HEK293 (cell line): ENCODE data around the gene WDR74.

Experiments
- CTCF ChIA-PET: fragments of 350-600 bp; formaldehyde crosslinking; extraction: SDS; loops from one replicate; lab custom pipeline; 2021; ENCODE audit warnings: antibody characterized with exemption; lab: Yijun Ruan, JAX
- POLR2A ChIA-PET: fragments of 300-600 bp; formaldehyde crosslinking; extraction: SDS; loops from one replicate; lab custom pipeline; 2020; ENCODE audit warnings: antibody characterized with exemption, inconsistent platforms; lab: Yijun Ruan, JAX
- H3K27ac ChIP-seq: fragments of 200-500 bp; sonication (Bioruptor generic); 2 replicates; pipeline ENCODE4 v1.5.1; 2014; ENCODE audit warnings: low read depth, low read length, control low read depth, inconsistent platforms; ENCODE audit errors: extremely low read depth
- H3K36me3 ChIP-seq, 2 experiments: fragments of 200-500 bp in 1 of 2; sonication (Bioruptor generic) in 1 of 2; 1 replicate in 1 of 2; 2 replicates in 1 of 2; pipeline ENCODE4 v1.5.1; 2014 to 2017; ENCODE audit warnings: inconsistent platforms in 2 of 2, low read length in 2 of 2; ENCODE audit not compliant: control insufficient read depth in 2 of 2, insufficient read depth in 1 of 2
- H3K4me1 ChIP-seq: fragments of 200-500 bp; sonication (Bioruptor generic); 2 replicates; pipeline ENCODE4 v1.5.1; 2014; ENCODE audit warnings: mild to moderate bottlenecking, low read length, inconsistent platforms; ENCODE audit not compliant: control insufficient read depth, insufficient read depth
- H3K4me3 ChIP-seq: 2 replicates; pipeline ENCODE4 v1.5.1; 2011; ENCODE audit warnings: low read depth, mild to moderate bottlenecking, control low read depth, low read length, moderate library complexity
- H3K9me3 ChIP-seq: fragments of 200-500 bp; sonication (Bioruptor generic); 2 replicates; pipeline ENCODE4 v1.5.1; 2014; ENCODE audit warnings: low read depth, low read length, inconsistent platforms; ENCODE audit not compliant: control insufficient read depth, insufficient read depth
- GLIS1 ChIP-seq: fragments of 450-650 bp; formaldehyde crosslinking; IDR thresholded peaks from 2 replicates; pipeline ENCODE4 v1.5.1; 2016; ENCODE audit warnings: missing biosample characterization, missing genetic modification characterization
- HIC1 ChIP-seq: fragments of 450-650 bp; formaldehyde crosslinking; IDR thresholded peaks from 2 replicates; pipeline ENCODE4 v1.5.1; 2016; ENCODE audit warnings: missing biosample characterization, missing genetic modification characterization
- KLF1 ChIP-seq: fragments of 450-650 bp; formaldehyde crosslinking; IDR thresholded peaks from 2 replicates; pipeline ENCODE4 v1.5.1; 2016; ENCODE audit warnings: missing biosample characterization, missing genetic modification characterization
- PATZ1 ChIP-seq: fragments of 450-650 bp; formaldehyde crosslinking; IDR thresholded peaks from 2 replicates; pipeline ENCODE4 v1.5.1; 2016; ENCODE audit warnings: missing biosample characterization, missing genetic modification characterization
- REPIN1 ChIP-seq: fragments of 450-650 bp; formaldehyde crosslinking; IDR thresholded peaks from 2 replicates; pipeline ENCODE4 v1.5.1; 2017; ENCODE audit warnings: missing biosample characterization, missing genetic modification characterization, low read depth
- SCRT2 ChIP-seq: fragments of 450-650 bp; formaldehyde crosslinking; IDR thresholded peaks from 2 replicates; pipeline ENCODE4 v1.5.1; 2016; ENCODE audit warnings: missing biosample characterization, missing genetic modification characterization
- YY1 ChIP-seq: fragments of 450-650 bp; formaldehyde crosslinking; IDR thresholded peaks from 2 replicates; pipeline ENCODE4 v1.5.1; 2018; ENCODE audit warnings: missing biosample characterization, missing genetic modification characterization
- ZFHX2 ChIP-seq: fragments of 450-650 bp; formaldehyde crosslinking; conservative IDR thresholded peaks from 2 replicates; pipeline ENCODE4 v1.5.1; 2016; ENCODE audit warnings: missing biosample characterization, missing genetic modification characterization
- ZFP69B ChIP-seq: fragments of 450-650 bp; formaldehyde crosslinking; IDR thresholded peaks from 2 replicates; pipeline ENCODE4 v1.5.1; 2016; ENCODE audit warnings: missing biosample characterization, missing genetic modification characterization
- ZNF211 ChIP-seq: fragments of 450-650 bp; formaldehyde crosslinking; IDR thresholded peaks from 2 replicates; pipeline ENCODE4 v1.5.1; 2016; ENCODE audit warnings: low read depth, missing biosample characterization, missing genetic modification characterization
- ZNF341 ChIP-seq: fragments of 450-650 bp; formaldehyde crosslinking; IDR thresholded peaks from 2 replicates; pipeline ENCODE4; 2016; ENCODE audit warnings: low read depth, missing biosample characterization, missing genetic modification characterization
- ZNF362 ChIP-seq: fragments of 450-650 bp; formaldehyde crosslinking; IDR thresholded peaks from 2 replicates; pipeline ENCODE4 v1.5.1; 2016; ENCODE audit warnings: missing biosample characterization, missing genetic modification characterization
- ZNF449 ChIP-seq: fragments of 450-650 bp; formaldehyde crosslinking; IDR thresholded peaks from 2 replicates; pipeline ENCODE4 v1.5.1; 2017; ENCODE audit warnings: missing biosample characterization, mild to moderate bottlenecking, missing genetic modification characterization, moderate library complexity
- ZNF501 ChIP-seq: fragments of 450-650 bp; formaldehyde crosslinking; IDR thresholded peaks from 2 replicates; pipeline ENCODE4 v1.5.1; 2016; ENCODE audit warnings: missing biosample characterization, missing genetic modification characterization
- ZNF561 ChIP-seq: fragments of 450-650 bp; IDR thresholded peaks from 2 replicates; pipeline ENCODE4 v1.5.1; 2018; ENCODE audit warnings: missing biosample characterization, missing genetic modification characterization, borderline replicate concordance
- ZNF600 ChIP-seq: fragments of 450-650 bp; formaldehyde crosslinking; IDR thresholded peaks from 2 replicates; pipeline ENCODE4 v1.5.1; 2016; ENCODE audit warnings: missing biosample characterization, missing genetic modification characterization
- ZXDB ChIP-seq: fragments of 450-650 bp; formaldehyde crosslinking; IDR thresholded peaks from 2 replicates; pipeline ENCODE4 v1.5.1; 2016; ENCODE audit warnings: missing biosample characterization, missing genetic modification characterization
- TF ChIP-seq, protein P1 (sequence below): fragments of 450-650 bp; formaldehyde crosslinking; IDR thresholded peaks from 2 replicates; pipeline ENCODE4 v1.5.1; 2016; ENCODE audit warnings: missing biosample characterization, missing genetic modification characterization

The WDR74 gene

GRCh38 chr11:62858201-62858600 is 18.8 kb upstream of the WDR74 start:
- TF ChIP-seq ZNF449 (tag by site-specific recombination) (no peak), SCRT2 (tag by site-specific recombination) (peak; percentile 47; the same call in 1 of the 2 replicates), KLF1 (peak; percentile 76), GLIS1 (tag by site-specific recombination) (peak; percentile 55; the same call in 1 of the 2 replicates)
- Histone ChIP-seq H3K27ac (no peak overlapping the region), H3K36me3 (peaks cover 3 to 29% of the 10 kb centered on the region in 2 experiments; a peak in 1 of 3 replicates), H3K4me3 (no peak overlapping the region), H3K9me3 (no peaks in the 10 kb centered on the region), H3K4me1 (no peaks in the 10 kb centered on the region)
- ChIA-PET CTCF (interaction anchor here (0.9 to 1.5 kb wide), 2 partner anchors 26 to 72 kb away, joined by 5 to 7 read pairs; partner anchors contain the start of gene TMEM179B), POLR2A (interaction anchor here (0.6 to 5.5 kb wide), 4 partner anchors 18 to 58 kb away, joined by 3 to 182 read pairs (median 41); partner anchors contain the start of genes SLC3A2 and WDR74)

DNA sequence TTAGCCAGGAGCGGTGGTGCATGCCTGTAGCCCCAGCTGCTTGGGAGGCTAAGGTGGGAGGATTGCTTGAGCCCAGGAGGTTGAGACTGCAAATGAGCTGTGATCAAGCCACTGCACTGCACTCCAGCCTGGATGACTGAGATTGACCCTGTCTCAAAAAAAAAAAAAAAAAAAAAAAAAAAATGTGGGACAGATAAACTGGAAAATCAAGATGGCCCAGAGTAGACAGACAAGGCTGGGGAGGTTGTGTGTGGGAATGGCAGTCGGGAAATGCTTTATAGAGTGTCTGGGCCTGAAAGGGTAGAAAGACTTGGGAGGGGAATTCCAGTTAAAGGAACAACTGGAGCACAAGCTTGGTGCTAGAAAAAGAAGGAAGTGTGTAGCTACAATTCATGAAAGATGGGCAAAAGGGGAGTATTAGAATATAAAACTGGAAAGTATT is 18.2 kb upstream of the WDR74 start:
- ChIA-PET CTCF (interaction anchor here (0.6 to 1.5 kb wide), 3 partner anchors 9 to 71 kb away, joined by 3 to 7 read pairs (median 5); partner anchors contain the start of gene TMEM179B), POLR2A (interaction anchor here (0.6 to 5.5 kb wide), 6 partner anchors 17 to 57 kb away, joined by 3 to 182 read pairs (median 34); partner anchors contain the start of genes NXF1, SLC3A2, STX5 and TEX54)
- H3K4me3 ChIP-seq: no peak overlapping the region
- peak; percentile 54 for TF ChIP-seq ZNF341 (tag by site-specific recombination)
- TF ChIP-seq ZNF362 (tag by site-specific recombination): peak; percentile 92
- no peak; the same call in 1 of the 2 replicates for TF ChIP-seq ZNF600 (tag by site-specific recombination)
- 0 out of 2 replicates have a peak, but pooled peaks have one; percentile 8 for TF ChIP-seq PATZ1 (tag by site-specific recombination)
- TF ChIP-seq YY1 (tag by site-specific recombination): no peak
- no peak for TF ChIP-seq ZNF211 (tag by site-specific recombination)
- 0 out of 2 replicates have a peak, but pooled peaks have one; percentile 7 for TF ChIP-seq ZFHX2 (tag by site-specific recombination)
- H3K27ac ChIP-seq: no peak overlapping the region
- peaks cover 3 to 33% of the 10 kb centered on the region in 2 experiments; a peak in 1 of 3 replicates for H3K36me3 ChIP-seq
- H3K4me1 ChIP-seq: no peaks in the 10 kb centered on the region
- no peaks in the 10 kb centered on the region for H3K9me3 ChIP-seq

DNA sequence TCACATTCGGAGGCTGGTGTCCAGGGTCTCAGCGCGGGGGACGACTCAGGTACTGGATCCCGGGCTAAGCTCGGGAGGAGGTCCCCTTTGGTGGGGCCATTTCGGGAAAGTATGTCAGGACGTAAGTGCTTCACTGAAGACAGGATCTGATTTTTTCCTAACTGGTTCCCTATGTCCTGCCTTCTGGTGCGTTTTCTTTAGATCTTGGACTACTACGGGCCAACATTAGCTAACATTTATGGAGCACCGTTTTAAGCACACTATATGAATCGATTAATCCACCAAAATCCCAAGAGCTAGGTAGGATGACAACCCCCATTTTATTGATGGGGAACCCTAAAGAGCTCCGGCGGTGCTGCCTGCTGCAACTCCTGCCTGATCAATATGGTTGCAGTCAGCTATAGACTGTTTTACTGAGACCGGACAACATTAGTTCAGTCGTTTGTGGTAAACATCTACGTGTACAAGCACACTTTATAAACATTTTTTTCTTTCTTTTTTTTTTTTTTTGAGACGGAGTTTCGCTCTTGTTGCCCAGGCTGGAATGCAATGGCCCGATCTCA is 17.0 kb upstream of the WDR74 start:
- H3K9me3 ChIP-seq: no peaks in the 10 kb centered on the region
- ChIA-PET POLR2A (interaction anchor here (0.6 to 5.5 kb wide), 37 partner anchors 9 to 1328 kb away, joined by 3 to 182 read pairs (median 6); partner anchors contain the start of genes AHNAK, B3GAT3, C11orf98 and CSKMT), CTCF (interaction anchor here (1.5 to 3.9 kb wide), 2 partner anchors 70 to 168 kb away, joined by 3 to 24 read pairs; partner anchors contain the start of gene TMEM179B)
- H3K36me3 ChIP-seq: peaks cover 3 to 44% of the 10 kb centered on the region in 2 experiments; a peak in 1 of 3 replicates
- peak overlapping the region; percentile 82 for H3K27ac ChIP-seq
- H3K4me1 ChIP-seq: no peaks in the 10 kb centered on the region
- peak overlapping the region; percentile 73 for H3K4me3 ChIP-seq
- TF ChIP-seq ZFP69B (tag by site-specific recombination): 0 out of 2 replicates have a peak, but pooled peaks have one; percentile 62
- TF ChIP-seq, protein P1, sequence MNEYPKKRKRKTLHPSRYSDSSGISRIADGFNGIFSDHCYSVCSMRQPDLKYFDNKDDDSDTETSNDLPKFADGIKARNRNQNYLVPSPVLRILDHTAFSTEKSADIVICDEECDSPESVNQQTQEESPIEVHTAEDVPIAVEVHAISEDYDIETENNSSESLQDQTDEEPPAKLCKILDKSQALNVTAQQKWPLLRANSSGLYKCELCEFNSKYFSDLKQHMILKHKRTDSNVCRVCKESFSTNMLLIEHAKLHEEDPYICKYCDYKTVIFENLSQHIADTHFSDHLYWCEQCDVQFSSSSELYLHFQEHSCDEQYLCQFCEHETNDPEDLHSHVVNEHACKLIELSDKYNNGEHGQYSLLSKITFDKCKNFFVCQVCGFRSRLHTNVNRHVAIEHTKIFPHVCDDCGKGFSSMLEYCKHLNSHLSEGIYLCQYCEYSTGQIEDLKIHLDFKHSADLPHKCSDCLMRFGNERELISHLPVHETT (tag by site-specific recombination): 0 out of 2 replicates have a peak, but pooled peaks have one; percentile 1
- TF ChIP-seq REPIN1: no peak
- peak; percentile 9; the same call in 1 of the 2 replicates for TF ChIP-seq HIC1 (tag by site-specific recombination)
- TF ChIP-seq ZXDB: no peak
- TF ChIP-seq PATZ1 (tag by site-specific recombination): peak; percentile 7; the same call in 1 of the 2 replicates
- peak; percentile 13; the same call in 1 of the 2 replicates for TF ChIP-seq ZNF561 (tag by site-specific recombination)
- TF ChIP-seq ZNF501 (tag by site-specific recombination): peak; percentile 11; the same call in 1 of the 2 replicates
